ENCODE results near the gene SDHB.
"Not testable (repeated sequence)": the region's sequence is repeated elsewhere in the genome, so short reads cannot be mapped to it uniquely, and the experiment has no call there.

Gene SDHB

GRCh38 chr1:17071794-17072193 lies 18.0 kb upstream of the SDHB start:
- no peak for DNase-seq

GRCh38 chr1:17070163-17070525 lies 16.3 kb upstream of the SDHB start:
- no peak for DNase-seq

GRCh38 chr1:17069452-17070162 lies 15.8 kb upstream of the SDHB start:
- DNase-seq = no peak

GRCh38 chr1:17068789-17069188 lies 15.0 kb upstream of the SDHB start:
- DNase-seq = no peak

- DNase-seq = no peak
Observed at GRCh38 chr1:17067465-17068240, 13.8 kb upstream of the SDHB start.

- DNase-seq = no peak
Observed at GRCh38 chr1:17067069-17067426, 13.2 kb upstream of the SDHB start.

- DNase-seq = no peak
Observed at GRCh38 chr1:17066361-17067068, 12.7 kb upstream of the SDHB start.

GRCh38 chr1:17065666-17066065 lies 11.8 kb upstream of the SDHB start:
- DNase-seq = no peak

GRCh38 chr1:17062751-17063150 lies 8.9 kb upstream of the SDHB start:
- DNase-seq = not testable (repeated sequence)

- DNase-seq = no peak
Observed at GRCh38 chr1:17061892-17062291, 8.1 kb upstream of the SDHB start.

GRCh38 chr1:17061486-17061885 lies 7.7 kb upstream of the SDHB start:
- DNase-seq = no peak

- DNase-seq = no peak
Observed at GRCh38 chr1:17060306-17060749, 6.5 kb upstream of the SDHB start.

GRCh38 chr1:17059391-17060305 lies 5.8 kb upstream of the SDHB start:
- DNase-seq = peak; percentile 77

- DNase-seq = no peak
Observed at GRCh38 chr1:17056551-17056950, 2.7 kb upstream of the SDHB start.

- no peak for DNase-seq
Observed at GRCh38 chr1:17055801-17056200, 2.0 kb upstream of the SDHB start.

GRCh38 chr1:17053086-17053684 lies 647 bp downstream of the SDHB start:
- peak; percentile 33 for DNase-seq

GRCh38 chr1:17052641-17053040 lies 1.2 kb downstream of the SDHB start:
- no peak for DNase-seq

GRCh38 chr1:17052038-17052437 lies 1.8 kb downstream of the SDHB start:
- DNase-seq = no peak

GRCh38 chr1:17047924-17048323 lies 5.9 kb downstream of the SDHB start:
- DNase-seq = no peak

GRCh38 chr1:17046334-17046657 lies 7.5 kb downstream of the SDHB start:
- DNase-seq = no peak

- DNase-seq = peak; percentile 73
Observed at GRCh38 chr1:17045634-17046333, 8.0 kb downstream of the SDHB start.

- DNase-seq = no peak
Observed at GRCh38 chr1:17045150-17045549, 8.7 kb downstream of the SDHB start.

Measured in NCI-H2171 treated with DMSO at 0.1 percent for 48 hours (cell line).